Memory B cell (primary cell): ENCODE data around the gene GNAI3.

ENCODE experiments used
- ATAC-seq: fragments of 150-1000 bp; cut with Tn5 transposase; 2 replicates; pipeline ENCODE4 v1.10.0; 2021; ENCODE audit warnings: low read depth, mild to moderate bottlenecking, moderate library complexity
- DNase-seq, 2 donors: peaks; one replicate each; pipeline ENCODE4 v3.0.0; 2022; ENCODE audit warnings: low spot score in 2 of 2
- H3K27ac Mint-ChIP-seq: one replicate; pipeline ENCODE4 v1.8.0; 2022; ENCODE audit warnings: mild to moderate bottlenecking, moderate library complexity, mixed read lengths
- H3K27me3 Mint-ChIP-seq: one replicate; pipeline ENCODE4 v1.8.0; 2022; ENCODE audit warnings: mixed read lengths
- H3K36me3 Mint-ChIP-seq: one replicate; pipeline ENCODE4 v1.8.0; 2022; ENCODE audit warnings: mild to moderate bottlenecking, mixed read lengths
- H3K4me1 Mint-ChIP-seq: one replicate; pipeline ENCODE4 v1.8.0; 2022; ENCODE audit warnings: mixed read lengths
- H3K4me3 Mint-ChIP-seq: one replicate; pipeline ENCODE4 v1.8.0; 2022; ENCODE audit warnings: mild to moderate bottlenecking, moderate library complexity, mixed read lengths
- H3K9me3 Mint-ChIP-seq: one replicate; pipeline ENCODE4 v1.8.0; 2022; ENCODE audit warnings: mixed read lengths

GNAI3 gene

DNA sequence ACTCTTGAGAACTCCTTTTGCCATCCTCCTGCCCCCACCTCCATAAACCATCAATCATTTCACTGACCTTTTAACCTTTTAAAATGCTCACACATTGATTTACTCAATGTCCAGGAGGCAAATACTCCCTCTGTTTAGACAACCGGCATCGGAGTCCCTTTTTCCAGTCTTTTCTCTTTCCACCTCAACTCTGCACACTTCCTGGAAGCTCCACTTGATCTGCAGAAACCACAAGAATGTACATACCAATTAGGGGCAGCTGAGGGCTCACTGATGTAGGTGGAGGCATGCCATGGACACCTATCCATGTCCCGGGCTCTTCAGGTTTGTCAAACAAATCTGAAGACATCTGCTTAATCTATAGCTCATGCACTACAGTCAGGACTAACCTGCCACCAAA is 33.6 kb upstream of the GNAI3 start:
- no peak for DNase-seq
- Mint-ChIP-seq H3K4me1 (peaks cover 6% of the 10 kb centered on the region), H3K27me3 (peaks cover 12% of the 10 kb centered on the region), H3K4me3 (no peak overlapping the region), H3K9me3 (no peaks in the 10 kb centered on the region), H3K36me3 (no peaks in the 10 kb centered on the region), H3K27ac (no peak overlapping the region)
- ATAC-seq, result no peak

DNA sequence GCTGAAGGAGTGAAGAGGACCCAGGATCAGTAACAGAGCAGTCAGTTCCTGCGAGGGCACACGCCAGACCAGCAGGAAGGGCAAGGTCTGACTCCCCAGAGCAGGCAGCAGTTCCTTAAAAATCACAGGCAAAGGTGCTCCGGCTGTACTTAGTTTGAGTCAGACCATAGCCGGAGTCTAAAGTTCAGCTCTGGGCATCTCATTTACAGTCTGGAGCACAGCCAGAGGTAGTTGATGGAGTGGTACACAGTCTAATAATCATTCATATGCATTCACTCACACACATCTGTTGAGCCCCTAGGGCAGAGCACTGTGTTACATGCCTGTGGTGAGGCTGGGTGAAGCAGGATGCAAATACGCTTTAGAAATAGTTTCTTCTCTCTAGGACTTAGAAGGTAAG is 31.5 kb upstream of the GNAI3 start:
- no peak overlapping the region for H3K4me3 Mint-ChIP-seq
- DNase-seq, result no peak
- H3K4me1 Mint-ChIP-seq, result no peaks in the 10 kb centered on the region
- H3K36me3 Mint-ChIP-seq, result no peaks in the 10 kb centered on the region
- H3K9me3 Mint-ChIP-seq, result no peaks in the 10 kb centered on the region
- no peak overlapping the region for H3K27ac Mint-ChIP-seq
- ATAC-seq, result no peak
- H3K27me3 Mint-ChIP-seq, result peaks cover 9% of the 10 kb centered on the region

DNA sequence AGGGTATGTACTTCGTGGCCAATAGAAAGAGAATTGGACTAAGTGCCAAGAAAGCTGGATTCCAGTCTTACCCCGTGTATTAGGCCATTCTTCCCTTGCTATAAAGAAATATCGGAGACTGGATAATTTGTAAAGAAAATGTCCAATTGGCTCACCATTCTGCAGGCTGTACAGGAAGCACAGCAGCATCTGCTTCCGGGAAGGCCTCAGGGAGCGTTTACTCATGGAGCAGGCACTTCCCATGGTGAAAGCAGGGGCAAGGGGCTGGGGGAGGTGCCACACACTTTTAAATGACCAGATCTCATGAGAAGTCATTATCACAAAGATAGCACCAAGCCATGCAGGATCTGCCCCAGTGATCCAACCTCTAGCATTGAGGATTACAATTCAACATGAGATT is 31.1 kb upstream of the GNAI3 start:
- no peak for ATAC-seq
- peaks cover 10% of the 10 kb centered on the region for H3K27me3 Mint-ChIP-seq
- DNase-seq, result no peak
- H3K9me3 Mint-ChIP-seq, result no peaks in the 10 kb centered on the region
- no peaks in the 10 kb centered on the region for H3K4me1 Mint-ChIP-seq
- H3K4me3 Mint-ChIP-seq, result no peak overlapping the region
- H3K36me3 Mint-ChIP-seq, result no peaks in the 10 kb centered on the region
- no peak overlapping the region for H3K27ac Mint-ChIP-seq

- Mint-ChIP-seq H3K36me3 (no peaks in the 10 kb centered on the region), H3K9me3 (no peaks in the 10 kb centered on the region), H3K27me3 (peaks cover 8% of the 10 kb centered on the region), H3K27ac (no peak overlapping the region), H3K4me3 (no peak overlapping the region), H3K4me1 (no peaks in the 10 kb centered on the region)
- no peak for DNase-seq
- no peak for ATAC-seq
Observed at GRCh38 chr1:109521002-109521951, 27.1 kb upstream of the GNAI3 start.

GRCh38 chr1:109522026-109522425 is 26.4 kb upstream of the GNAI3 start:
- no peaks in the 10 kb centered on the region for H3K4me1 Mint-ChIP-seq
- no peak for ATAC-seq
- H3K27me3 Mint-ChIP-seq, result peaks cover 7% of the 10 kb centered on the region
- no peak for DNase-seq
- no peak overlapping the region for H3K4me3 Mint-ChIP-seq
- no peak overlapping the region for H3K27ac Mint-ChIP-seq
- H3K36me3 Mint-ChIP-seq, result no peaks in the 10 kb centered on the region
- no peaks in the 10 kb centered on the region for H3K9me3 Mint-ChIP-seq

- peaks cover 9% of the 10 kb centered on the region for H3K27me3 Mint-ChIP-seq
- no peak for DNase-seq
- H3K36me3 Mint-ChIP-seq, result no peaks in the 10 kb centered on the region
- no peaks in the 10 kb centered on the region for H3K4me1 Mint-ChIP-seq
- H3K4me3 Mint-ChIP-seq, result no peak overlapping the region
- ATAC-seq, result no peak
- H3K9me3 Mint-ChIP-seq, result no peaks in the 10 kb centered on the region
- H3K27ac Mint-ChIP-seq, result no peak overlapping the region
Observed at GRCh38 chr1:109523706-109524105, 24.7 kb upstream of the GNAI3 start.

DNA sequence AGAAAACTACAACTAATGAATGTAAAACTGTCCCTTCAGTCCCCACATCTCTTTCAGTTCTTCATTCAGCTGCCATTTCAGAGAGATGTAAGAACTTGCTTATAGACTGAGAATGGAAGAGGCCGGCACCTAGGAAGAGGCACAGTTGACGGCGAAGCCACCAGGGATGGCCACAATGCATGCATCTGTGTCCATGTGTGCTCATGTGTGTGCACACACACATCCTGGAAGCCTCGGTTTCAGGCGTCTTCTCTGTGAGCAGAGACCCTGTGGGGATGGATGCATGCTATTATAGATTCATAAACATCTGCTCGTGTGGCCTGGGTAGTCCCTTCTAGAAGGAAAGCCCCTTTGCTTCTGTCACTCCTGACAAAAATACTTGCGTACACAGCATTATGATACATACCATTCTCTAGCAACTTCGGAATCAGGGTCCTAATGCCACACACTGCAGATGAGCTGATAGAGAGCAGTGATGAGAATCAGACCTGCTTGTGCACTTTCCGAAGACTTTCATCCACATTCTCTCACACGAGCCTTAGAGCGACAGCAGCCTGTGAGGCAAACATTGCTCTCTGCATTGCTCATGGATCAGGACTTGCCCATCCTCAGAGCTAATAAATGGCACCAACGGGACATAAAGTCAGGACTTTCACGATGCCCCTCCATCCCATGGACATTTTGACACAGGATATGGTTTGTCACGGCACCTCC is 21.2 kb upstream of the GNAI3 start:
- Mint-ChIP-seq H3K4me1 (no peaks in the 10 kb centered on the region), H3K27ac (no peak overlapping the region), H3K27me3 (peaks cover 6% of the 10 kb centered on the region), H3K9me3 (no peaks in the 10 kb centered on the region), H3K36me3 (no peaks in the 10 kb centered on the region), H3K4me3 (no peak overlapping the region)
- DNase-seq (no peak), ATAC-seq (peak; percentile 68)

DNA sequence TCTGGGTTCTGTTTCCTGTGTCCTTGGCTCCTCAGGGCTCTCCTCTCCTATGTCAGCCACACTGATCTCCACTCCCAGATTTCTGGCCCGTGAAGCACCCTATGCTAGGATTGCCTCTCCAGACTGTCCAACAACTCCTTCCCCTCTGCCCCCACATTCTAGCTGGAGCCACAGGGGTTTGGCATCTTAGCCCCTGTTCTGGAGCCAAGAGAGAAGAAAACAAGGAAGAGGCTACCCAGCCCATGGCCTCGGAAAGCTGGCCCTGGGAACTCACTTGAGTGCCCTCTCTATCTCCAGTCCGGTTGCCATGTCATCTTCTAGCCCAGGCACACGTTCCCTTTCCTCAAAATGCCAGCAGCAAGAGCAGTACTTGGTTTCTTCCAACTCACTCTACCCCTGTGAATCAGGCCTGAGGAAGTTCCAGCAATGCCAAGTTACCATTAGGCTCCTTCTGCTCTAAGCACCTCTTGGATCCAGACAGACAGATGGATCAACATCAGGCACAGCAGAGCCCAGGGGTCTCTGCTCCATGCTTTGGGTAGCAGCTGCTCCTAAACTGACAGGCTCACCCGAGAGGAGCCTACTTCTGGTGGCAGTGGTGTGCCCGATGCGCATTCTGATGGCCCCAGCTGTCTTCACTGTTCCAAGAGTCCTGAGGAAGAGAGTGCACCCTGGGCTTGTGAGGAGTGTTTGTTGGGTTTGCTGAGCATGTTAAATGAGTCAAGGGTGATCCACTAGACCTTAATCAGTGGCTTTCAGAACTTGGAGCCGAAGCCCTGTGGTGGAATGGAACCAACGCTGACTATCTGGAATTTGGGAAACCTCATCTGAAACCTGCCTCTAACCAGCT is 20.3 kb upstream of the GNAI3 start:
- Mint-ChIP-seq H3K4me1 (peaks cover 3% of the 10 kb centered on the region), H3K36me3 (no peaks in the 10 kb centered on the region), H3K9me3 (no peaks in the 10 kb centered on the region), H3K4me3 (no peak overlapping the region), H3K27me3 (peaks cover 6% of the 10 kb centered on the region), H3K27ac (no peak overlapping the region)
- ATAC-seq (no peak), DNase-seq (no peak)

GRCh38 chr1:109528712-109529111 is 19.7 kb upstream of the GNAI3 start:
- Mint-ChIP-seq H3K36me3 (no peaks in the 10 kb centered on the region), H3K27ac (no peak overlapping the region), H3K4me1 (peaks cover 3% of the 10 kb centered on the region), H3K4me3 (no peak overlapping the region), H3K9me3 (no peaks in the 10 kb centered on the region), H3K27me3 (peaks cover 6% of the 10 kb centered on the region)
- ATAC-seq (no peak), DNase-seq (no peak)

- peaks cover 6% of the 10 kb centered on the region for H3K27me3 Mint-ChIP-seq
Observed at GRCh38 chr1:109529881-109530456, 18.4 kb upstream of the GNAI3 start.

DNA sequence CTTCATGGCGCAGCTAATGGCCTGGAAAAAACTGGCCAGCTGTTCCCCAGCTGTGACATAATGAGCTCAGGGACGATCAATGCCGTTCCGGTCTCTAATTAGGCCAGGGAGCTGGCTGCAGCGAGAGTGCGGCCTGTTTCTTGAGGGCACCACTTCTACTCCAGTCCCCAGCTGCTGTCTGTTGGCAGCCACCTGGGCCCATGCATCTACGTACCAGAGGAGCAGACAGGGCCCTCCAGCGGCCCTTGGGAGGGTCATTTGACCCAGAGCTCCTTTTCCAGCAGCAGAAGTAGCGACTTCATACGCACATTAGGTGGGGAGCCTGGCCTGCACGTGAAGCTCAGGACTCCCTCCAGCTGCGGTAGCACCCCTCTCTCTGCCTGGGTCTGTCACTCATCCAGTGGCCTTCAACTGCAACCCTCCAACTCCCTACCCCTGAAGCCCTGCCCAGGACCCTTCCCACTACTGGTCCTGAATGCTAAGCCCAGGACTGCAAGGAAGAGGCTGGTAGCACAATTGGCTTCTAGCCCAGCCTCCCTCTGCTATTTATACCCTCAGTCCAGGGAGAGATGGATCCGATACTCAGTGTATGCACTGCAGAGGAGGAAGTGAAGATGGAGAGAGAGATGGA is 17.8 kb upstream of the GNAI3 start:
- Mint-ChIP-seq H3K27me3 (peaks cover 4% of the 10 kb centered on the region), H3K4me1 (peaks cover 3% of the 10 kb centered on the region), H3K4me3 (peak overlapping the region; percentile 22), H3K9me3 (no peaks in the 10 kb centered on the region), H3K27ac (no peak overlapping the region), H3K36me3 (no peaks in the 10 kb centered on the region)
- ATAC-seq (no peak), DNase-seq (no peak)

More at GRCh38 chr1:109529881-109530456, 18.4 kb upstream of the GNAI3 start:
- Mint-ChIP-seq H3K4me1 (peaks cover 3% of the 10 kb centered on the region), H3K27ac (no peak overlapping the region), H3K4me3 (no peak overlapping the region), H3K36me3 (no peaks in the 10 kb centered on the region), H3K9me3 (no peaks in the 10 kb centered on the region)
- DNase-seq, result no peak
- no peak for ATAC-seq

- H3K4me1 Mint-ChIP-seq, result peaks cover 3% of the 10 kb centered on the region
- H3K4me3 Mint-ChIP-seq, result peak overlapping the region; percentile 27
- H3K9me3 Mint-ChIP-seq, result no peaks in the 10 kb centered on the region
- ATAC-seq (no peak), DNase-seq (no peak)
- H3K27ac Mint-ChIP-seq, result no peak overlapping the region
- no peaks in the 10 kb centered on the region for H3K36me3 Mint-ChIP-seq
- H3K27me3 Mint-ChIP-seq, result peaks cover 2% of the 10 kb centered on the region
Observed at GRCh38 chr1:109531380-109531779, 17.0 kb upstream of the GNAI3 start.

DNA sequence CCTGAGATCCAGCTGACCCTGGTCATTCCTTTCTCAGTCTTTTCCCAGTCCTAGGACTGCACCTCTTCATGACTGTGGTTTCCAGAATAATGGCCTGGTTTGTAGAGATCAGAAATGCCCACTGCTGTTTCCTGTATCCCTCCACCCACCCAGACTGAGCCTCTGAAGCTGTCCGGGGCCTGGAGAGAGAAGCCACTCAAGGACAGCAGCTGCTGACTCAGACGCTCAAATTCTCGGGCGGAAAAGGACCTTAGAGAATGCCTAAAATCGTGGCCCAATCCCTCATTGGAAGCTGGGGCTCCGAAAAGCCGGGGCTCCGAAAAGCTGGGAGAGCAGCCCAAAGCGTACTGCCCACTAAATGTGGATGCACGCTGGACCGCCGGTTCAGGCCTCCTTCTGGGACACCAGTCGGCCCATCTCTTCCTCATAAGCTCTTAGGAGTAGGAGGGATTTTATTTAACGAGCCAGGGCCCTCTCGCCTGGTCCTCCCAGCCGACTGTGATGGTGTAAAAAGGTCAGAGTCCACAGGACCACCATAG is 16.5 kb upstream of the GNAI3 start:
- H3K4me3 Mint-ChIP-seq, result peak overlapping the region; percentile 77
- DNase-seq, result no peak
- H3K27ac Mint-ChIP-seq, result no peak overlapping the region
- no peaks in the 10 kb centered on the region for H3K9me3 Mint-ChIP-seq
- H3K27me3 Mint-ChIP-seq, result peaks cover 2% of the 10 kb centered on the region
- ATAC-seq, result no peak
- H3K4me1 Mint-ChIP-seq, result peaks cover 3% of the 10 kb centered on the region
- H3K36me3 Mint-ChIP-seq, result no peaks in the 10 kb centered on the region
